ENCODE results near the gene FNBP1L. TPM values are rescaled to one million over a fixed set of nuclear protein-coding genes. Genes with fewer than 3 reads are reported as not detected.

Gene FNBP1L
- total and polyA plus RNA-seq, 2 of the 8 experiments (the other 6 are each of a cell fraction or from before 2014, with no cell fraction given): 48.9 to 95.9 TPM

DNA sequence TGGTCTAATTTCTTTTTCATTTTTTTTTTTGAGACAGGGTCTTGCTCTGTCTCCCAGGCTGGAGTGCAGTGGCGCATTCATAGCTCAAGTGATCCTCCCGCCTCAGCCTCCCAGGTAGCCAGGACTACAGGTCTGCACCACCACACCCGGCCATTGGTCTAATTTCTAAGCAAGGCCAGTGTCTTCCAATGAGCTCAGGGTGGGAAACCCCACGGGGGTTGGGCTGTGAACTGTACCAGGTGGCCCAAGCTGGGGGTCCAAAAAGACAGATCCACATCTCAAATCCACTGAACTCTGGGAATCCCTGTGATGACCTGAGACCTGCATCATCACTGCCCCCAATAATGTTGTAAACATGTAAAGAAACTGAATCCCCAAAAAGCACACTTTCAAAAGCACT lies 154.2 kb downstream of the FNBP1L start:
- H2BK20ac ChIP-seq (ENCODE audit: low read length): no peak overlapping the region
- H3K18ac ChIP-seq (ENCODE audit: extremely low read depth, low read length): no peak overlapping the region
- H2AFZ ChIP-seq (ENCODE audit: low read length): no peak overlapping the region
- WGBS, 2 experiments (ENCODE audit: extremely low coverage in 1 of 2, insufficient coverage in 1 of 2, insufficient read length in 1 of 2, insufficient replicate concordance in 2 of 2, low coverage in 1 of 2, low lambda C conversion rate in 2 of 2, missing lambda C conversion rate in 1 of 2): 96% methylated on average over 4 of the region's 4 CpGs; no CpG with 5 or more reads in 1 of the 2 experiments
- no peak overlapping the region for H2AK5ac ChIP-seq (ENCODE audit: low read depth, low read length)
- H3K36me3 ChIP-seq (ENCODE audit: control insufficient read depth in 2 of 4, insufficient read depth in 4 of 4, low read length in 3 of 4): no peaks in the 10 kb centered on the region
- H3K4me1 ChIP-seq (replicated peaks in 1 of 4; ENCODE audit: control insufficient read depth in 3 of 4, insufficient read depth in 4 of 4, low read length in 3 of 4): peaks cover 0 to 6% (median 2%) of the 10 kb centered on the region in 4 experiments; a peak in 3 of 7 replicates
- CTCF ChIA-PET (ENCODE audit: partially characterized antibody): interaction anchor here (0.7 to 1.3 kb wide), 4 partner anchors 27 to 297 kb away, joined by 3 to 6 read pairs (median 3); no protein-coding TSS in a partner anchor
- H3K79me2 ChIP-seq (ENCODE audit: control insufficient read depth in 1 of 2, insufficient read depth in 2 of 2, low read length in 2 of 2): no peaks in the 10 kb centered on the region; a peak in 1 of 4 replicates
- POLR2A ChIA-PET (ENCODE audit: partially characterized antibody): interaction anchor here (1.3 kb wide), 2 partner anchors 9 to 13 kb away, joined by 3 to 4 read pairs; no protein-coding TSS in a partner anchor
- no peak for FAIRE-seq
- no peak overlapping the region for H3K27ac ChIP-seq (ENCODE audit: low read depth, low read length)
- no peaks in the 10 kb centered on the region for H3K27me3 ChIP-seq (replicated peaks in 1 of 4; ENCODE audit: control insufficient read depth in 3 of 4, extremely low read depth in 1 of 4, insufficient read depth in 3 of 4, low read length in 3 of 4)
- H2BK15ac ChIP-seq (ENCODE audit: low read length): no peak overlapping the region
- H2BK5ac ChIP-seq (ENCODE audit: low read depth, low read length): no peak overlapping the region
- H3K4me2 ChIP-seq (ENCODE audit: insufficient read depth in 1 of 2, low read depth in 2 of 2, low read length in 2 of 2): no peak overlapping the region
- no peak overlapping the region for H3K14ac ChIP-seq (ENCODE audit: insufficient read length)
- DNase-seq (ENCODE audit: low read depth in 1 of 2, low spot score in 2 of 2): no peak
- H2BK120ac ChIP-seq (replicated peaks; ENCODE audit: low read depth, low read length): no peak overlapping the region
- no peaks in the 10 kb centered on the region; the same call in 1 of the 2 replicates for H3K79me1 ChIP-seq (ENCODE audit: low read depth, low read length)
- H3K56ac ChIP-seq (replicated peaks; ENCODE audit: insufficient read length, low read depth, low read length): no peak overlapping the region
- no peaks in the 10 kb centered on the region for H3K23me2 ChIP-seq (ENCODE audit: low read depth, low read length)
- H3K4ac ChIP-seq (replicated peaks; ENCODE audit: insufficient read length, low read depth, low read length): no peak overlapping the region
- no peaks in the 10 kb centered on the region for H3K9me3 ChIP-seq (ENCODE audit: insufficient read depth in 2 of 2, low read depth in 1 of 2, low read length in 1 of 2)
- H4K91ac ChIP-seq (replicated peaks; ENCODE audit: insufficient read length, low read length): no peak overlapping the region
- no peak overlapping the region for H3K4me3 ChIP-seq (ENCODE audit: extremely low read depth in 1 of 4, insufficient read depth in 2 of 4, low read depth in 3 of 4, low read length in 4 of 4)
- no peak overlapping the region for H4K8ac ChIP-seq (ENCODE audit: extremely low read depth, insufficient read depth, low read length)
- H4K20me1 ChIP-seq (replicated peaks in 1 of 2; ENCODE audit: control insufficient read depth in 1 of 2, insufficient read depth in 2 of 2, low read length in 2 of 2): no peaks in the 10 kb centered on the region
- no peak overlapping the region for H4K5ac ChIP-seq (ENCODE audit: insufficient read length, low read depth, low read length)
- no peak overlapping the region for H2BK12ac ChIP-seq (ENCODE audit: low read depth, low read length)
- H3K23ac ChIP-seq (ENCODE audit: insufficient read length): no peak overlapping the region
- H3K9ac ChIP-seq (replicated peaks in 1 of 4; ENCODE audit: extremely low read depth in 1 of 4, low read depth in 3 of 4, low read length in 3 of 4): no peak overlapping the region
- TF ChIP-seq FOSL1 (IDR thresholded peaks at IDR 0.05; ENCODE audit: insufficient read depth, low read depth, low read length) (no peak), TCF12 (IDR thresholded peaks at IDR 0.05; ENCODE audit: low read depth, low read length) (no peak), POU5F1 (IDR thresholded peaks at IDR 0.05; ENCODE audit: low read depth, low read length) (no peak), ASH2L (IDR thresholded peaks at IDR 0.05; ENCODE audit: low read length) (no peak), CREB1 (IDR thresholded peaks at IDR 0.05) (no peak), CBX8 (IDR thresholded peaks at IDR 0.05; ENCODE audit: borderline replicate concordance, low read depth, low read length) (no peak), CTBP2 (IDR thresholded peaks at IDR 0.05; ENCODE audit: borderline replicate concordance, insufficient read depth, insufficient read length, low read length) (no peak), CBX5 (IDR thresholded peaks at IDR 0.05; ENCODE audit: low read depth, low read length) (no peak), ATF3 (IDR thresholded peaks at IDR 0.05; ENCODE audit: insufficient read depth, low read depth, low read length) (no peak)
- TF ChIP-seq, protein P1, sequence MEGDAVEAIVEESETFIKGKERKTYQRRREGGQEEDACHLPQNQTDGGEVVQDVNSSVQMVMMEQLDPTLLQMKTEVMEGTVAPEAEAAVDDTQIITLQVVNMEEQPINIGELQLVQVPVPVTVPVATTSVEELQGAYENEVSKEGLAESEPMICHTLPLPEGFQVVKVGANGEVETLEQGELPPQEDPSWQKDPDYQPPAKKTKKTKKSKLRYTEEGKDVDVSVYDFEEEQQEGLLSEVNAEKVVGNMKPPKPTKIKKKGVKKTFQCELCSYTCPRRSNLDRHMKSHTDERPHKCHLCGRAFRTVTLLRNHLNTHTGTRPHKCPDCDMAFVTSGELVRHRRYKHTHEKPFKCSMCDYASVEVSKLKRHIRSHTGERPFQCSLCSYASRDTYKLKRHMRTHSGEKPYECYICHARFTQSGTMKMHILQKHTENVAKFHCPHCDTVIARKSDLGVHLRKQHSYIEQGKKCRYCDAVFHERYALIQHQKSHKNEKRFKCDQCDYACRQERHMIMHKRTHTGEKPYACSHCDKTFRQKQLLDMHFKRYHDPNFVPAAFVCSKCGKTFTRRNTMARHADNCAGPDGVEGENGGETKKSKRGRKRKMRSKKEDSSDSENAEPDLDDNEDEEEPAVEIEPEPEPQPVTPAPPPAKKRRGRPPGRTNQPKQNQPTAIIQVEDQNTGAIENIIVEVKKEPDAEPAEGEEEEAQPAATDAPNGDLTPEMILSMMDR (IDR thresholded peaks at IDR 0.05; ENCODE audit: control extremely low read depth in 1 of 3, insufficient read depth in 1 of 3, low read depth in 1 of 3, low read length in 3 of 3): no peak

Measured in H1 (cell line).